ENCODE data around the gene COA4. TPM values are rescaled to one million over a fixed set of nuclear protein-coding genes. Genes with fewer than 3 reads are reported as not detected.
"Not testable (repeated sequence)": the region's sequence is repeated elsewhere in the genome, so short reads cannot be mapped to it uniquely, and the experiment has no call there.

COA4 gene
- total RNA-seq, 4 donors from 2014 or later, result 42.9 to 106 (median 87.8) TPM

DNA sequence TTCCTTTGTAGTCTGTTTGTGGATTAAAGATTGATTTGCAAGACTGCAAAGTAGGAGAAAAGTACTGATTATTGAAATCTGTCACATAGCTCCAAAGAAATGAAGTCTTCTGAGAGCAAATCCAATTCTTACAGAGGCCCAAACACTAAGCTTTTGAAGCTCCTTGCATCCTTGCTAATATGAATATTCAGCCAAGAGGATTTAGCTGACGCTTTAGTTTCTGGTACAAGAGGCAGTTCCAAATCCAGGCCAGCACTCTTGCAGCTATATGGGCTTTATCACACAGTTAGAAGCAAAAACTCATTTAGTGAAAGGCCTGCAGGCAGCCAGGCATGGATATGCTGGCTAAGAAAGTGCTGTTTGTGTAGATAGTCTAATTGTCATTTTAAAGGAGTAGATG lies 12.9 kb upstream of the COA4 start:
- H3K4me1 ChIP-seq, result no peaks in the 10 kb centered on the region
- H3K27ac ChIP-seq, result no peak overlapping the region
- no peak for TF ChIP-seq POLR2A (IDR thresholded peaks at IDR 0.05)
- TF ChIP-seq, protein P1, sequence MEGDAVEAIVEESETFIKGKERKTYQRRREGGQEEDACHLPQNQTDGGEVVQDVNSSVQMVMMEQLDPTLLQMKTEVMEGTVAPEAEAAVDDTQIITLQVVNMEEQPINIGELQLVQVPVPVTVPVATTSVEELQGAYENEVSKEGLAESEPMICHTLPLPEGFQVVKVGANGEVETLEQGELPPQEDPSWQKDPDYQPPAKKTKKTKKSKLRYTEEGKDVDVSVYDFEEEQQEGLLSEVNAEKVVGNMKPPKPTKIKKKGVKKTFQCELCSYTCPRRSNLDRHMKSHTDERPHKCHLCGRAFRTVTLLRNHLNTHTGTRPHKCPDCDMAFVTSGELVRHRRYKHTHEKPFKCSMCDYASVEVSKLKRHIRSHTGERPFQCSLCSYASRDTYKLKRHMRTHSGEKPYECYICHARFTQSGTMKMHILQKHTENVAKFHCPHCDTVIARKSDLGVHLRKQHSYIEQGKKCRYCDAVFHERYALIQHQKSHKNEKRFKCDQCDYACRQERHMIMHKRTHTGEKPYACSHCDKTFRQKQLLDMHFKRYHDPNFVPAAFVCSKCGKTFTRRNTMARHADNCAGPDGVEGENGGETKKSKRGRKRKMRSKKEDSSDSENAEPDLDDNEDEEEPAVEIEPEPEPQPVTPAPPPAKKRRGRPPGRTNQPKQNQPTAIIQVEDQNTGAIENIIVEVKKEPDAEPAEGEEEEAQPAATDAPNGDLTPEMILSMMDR (IDR thresholded peaks at IDR 0.05), result no peak
- peaks cover 0 to 43% (median 0%) of the 10 kb centered on the region in 3 donors for H3K36me3 ChIP-seq
- H3K4me3 ChIP-seq, result no peak overlapping the region
- H3K27me3 ChIP-seq, result no peaks in the 10 kb centered on the region
- no peak for DNase-seq
- no peaks in the 10 kb centered on the region for H3K9me3 ChIP-seq

DNA sequence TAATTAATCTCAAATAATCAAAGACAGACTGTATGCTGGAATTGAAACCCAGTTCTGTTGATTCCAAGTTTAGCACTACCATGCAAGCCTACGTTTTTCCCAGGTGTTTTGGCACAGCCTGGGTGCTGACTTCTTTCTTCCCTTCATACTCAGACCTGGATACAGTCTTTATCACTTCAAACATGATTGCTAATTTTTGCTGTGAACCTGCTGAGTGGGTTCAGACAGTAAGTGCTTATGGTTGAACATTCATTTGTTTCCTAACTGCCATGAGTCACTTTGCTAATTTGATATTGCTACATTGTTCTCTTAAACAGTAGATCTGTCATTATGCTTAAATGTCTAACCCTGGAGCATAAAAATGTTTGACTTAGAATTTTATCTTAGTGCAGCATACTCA lies 12.4 kb upstream of the COA4 start:
- no peaks in the 10 kb centered on the region for H3K27me3 ChIP-seq
- no peak overlapping the region for H3K27ac ChIP-seq
- TF ChIP-seq, protein P1 (IDR thresholded peaks at IDR 0.05), result no peak
- no peak for TF ChIP-seq POLR2A (IDR thresholded peaks at IDR 0.05)
- no peaks in the 10 kb centered on the region for H3K9me3 ChIP-seq
- no peaks in the 10 kb centered on the region for H3K4me1 ChIP-seq
- no peak for DNase-seq
- H3K4me3 ChIP-seq, result no peak overlapping the region
- H3K36me3 ChIP-seq, result peaks cover 0 to 43% (median 0%) of the 10 kb centered on the region in 3 donors

DNA sequence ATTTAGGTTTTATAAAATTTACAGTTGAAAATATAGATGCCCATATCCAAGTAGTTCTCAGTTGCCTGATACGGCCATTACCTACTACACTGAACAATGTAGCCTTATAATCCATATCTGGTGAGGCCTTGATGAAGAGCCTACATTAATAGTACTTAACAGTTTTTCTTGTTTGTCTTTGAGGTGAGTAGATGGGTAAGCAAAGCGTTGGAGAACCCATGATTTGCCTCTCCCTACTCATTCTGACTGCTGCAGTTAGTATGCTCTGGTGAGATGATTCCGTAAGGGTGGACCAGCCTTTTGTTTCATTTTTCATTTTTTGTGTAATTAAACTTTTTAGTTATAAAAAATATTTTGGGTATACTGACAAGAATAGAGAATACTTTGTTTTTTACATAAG lies 11.6 kb upstream of the COA4 start:
- TF ChIP-seq, protein P1 (IDR thresholded peaks at IDR 0.05), result no peak
- no peak for TF ChIP-seq POLR2A (IDR thresholded peaks at IDR 0.05)
- no peaks in the 10 kb centered on the region for H3K27me3 ChIP-seq

DNA sequence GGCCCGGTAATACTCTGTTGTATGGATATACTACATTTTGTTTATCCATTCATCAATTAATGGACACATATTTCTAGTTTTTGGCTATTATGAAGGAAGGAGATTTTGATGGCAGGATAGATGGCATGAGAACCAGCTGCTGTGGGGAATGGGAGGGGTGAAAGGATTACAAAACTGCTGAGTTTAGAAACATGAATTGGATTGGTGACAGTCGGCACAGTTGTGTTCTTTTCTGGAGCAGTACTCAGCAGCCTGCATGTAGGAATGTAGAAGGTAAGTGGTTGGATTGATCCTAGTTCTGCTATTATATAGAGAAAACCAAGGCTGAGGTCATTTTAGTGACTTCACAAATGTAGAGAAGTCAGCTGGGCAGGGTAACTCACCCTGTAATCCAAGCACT lies 7.2 kb upstream of the COA4 start:
- no peaks in the 10 kb centered on the region for H3K9me3 ChIP-seq
- peaks cover 0 to 19% (median 0%) of the 10 kb centered on the region in 3 donors for H3K36me3 ChIP-seq
- no peaks in the 10 kb centered on the region for H3K4me1 ChIP-seq
- DNase-seq, result no peak
- H3K27me3 ChIP-seq, result no peaks in the 10 kb centered on the region
- TF ChIP-seq, protein P1 (IDR thresholded peaks at IDR 0.05), result no peak
- no peak for TF ChIP-seq POLR2A (IDR thresholded peaks at IDR 0.05)
- no peak overlapping the region for H3K4me3 ChIP-seq
- H3K27ac ChIP-seq, result no peak overlapping the region

More for the DNA sequence above, 11.6 kb upstream of the COA4 start:
- Histone ChIP-seq H3K4me3 (no peak overlapping the region), H3K36me3 (peaks cover 0 to 43% (median 0%) of the 10 kb centered on the region in 3 donors), H3K4me1 (no peaks in the 10 kb centered on the region), H3K27ac (no peak overlapping the region), H3K9me3 (no peaks in the 10 kb centered on the region)
- no peak for DNase-seq

DNA sequence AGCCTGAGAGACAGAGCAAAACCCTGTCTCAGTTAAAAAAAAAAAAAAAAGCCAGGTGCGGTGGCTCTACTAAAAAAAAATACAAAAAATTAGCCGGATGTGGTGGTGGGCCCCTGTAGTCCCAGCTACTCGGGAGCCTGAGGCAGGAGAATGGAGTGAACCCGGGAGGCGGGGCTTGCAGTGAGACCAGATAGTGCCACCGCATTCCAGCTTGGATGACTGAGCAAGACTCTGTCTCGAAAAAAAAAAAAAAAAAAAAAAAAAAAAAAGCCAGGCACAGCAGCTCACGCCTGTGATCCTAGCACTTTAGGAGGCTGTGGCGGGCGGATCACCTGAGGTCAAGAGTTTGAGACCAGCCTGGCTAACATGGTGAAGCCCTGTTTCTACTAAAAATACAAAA lies 3.8 kb upstream of the COA4 start:
- H3K4me1 ChIP-seq, result peaks cover 0 to 16% (median 6%) of the 10 kb centered on the region in 4 donors
- H3K4me3 ChIP-seq, H3K27me3 ChIP-seq, H3K36me3 ChIP-seq, H3K27ac ChIP-seq, DNase-seq, H3K9me3 ChIP-seq: not testable (repeated sequence)

DNA sequence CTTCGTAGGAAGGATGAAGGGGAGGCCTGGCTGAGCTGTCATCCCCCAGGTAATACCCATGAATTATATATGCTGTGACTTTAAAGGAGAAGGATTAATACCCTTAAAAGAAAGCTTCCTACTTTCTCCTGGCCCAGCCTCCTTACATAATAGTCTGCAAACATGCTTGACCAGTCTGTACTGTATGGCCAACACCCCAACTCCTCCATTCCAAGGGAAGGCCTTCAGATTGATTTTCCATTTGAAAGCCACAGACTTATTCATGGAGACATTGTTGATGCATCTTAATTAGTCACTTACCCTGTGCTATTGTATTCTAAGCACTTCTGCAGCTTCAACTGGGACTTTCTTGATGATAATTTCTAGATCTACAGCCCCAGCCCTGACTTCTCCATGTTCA lies 2.1 kb upstream of the COA4 start:
- peaks cover 0 to 28% (median 7%) of the 10 kb centered on the region in 4 donors for H3K4me1 ChIP-seq
- no peak for DNase-seq
- no peaks in the 10 kb centered on the region for H3K27me3 ChIP-seq
- TF ChIP-seq POLR2A (IDR thresholded peaks at IDR 0.05), result no peak
- TF ChIP-seq, protein P1 (IDR thresholded peaks at IDR 0.05), result no peak
- H3K4me3 ChIP-seq, result no peak overlapping the region
- no peak overlapping the region for H3K27ac ChIP-seq
- peaks cover 0 to 6% (median 0%) of the 10 kb centered on the region in 3 donors for H3K36me3 ChIP-seq
- no peaks in the 10 kb centered on the region for H3K9me3 ChIP-seq
